ENCODE measurements around the gene SARNP. TPM values are rescaled to one million over a fixed set of nuclear protein-coding genes. Genes with fewer than 3 reads are reported as not detected.

Gene SARNP
- total and polyA plus RNA-seq, 9 of the 15 experiments (the other 6 are each of a cell fraction or from before 2014, with no cell fraction given): 70.1 to 400 (median 198) TPM

DNA sequence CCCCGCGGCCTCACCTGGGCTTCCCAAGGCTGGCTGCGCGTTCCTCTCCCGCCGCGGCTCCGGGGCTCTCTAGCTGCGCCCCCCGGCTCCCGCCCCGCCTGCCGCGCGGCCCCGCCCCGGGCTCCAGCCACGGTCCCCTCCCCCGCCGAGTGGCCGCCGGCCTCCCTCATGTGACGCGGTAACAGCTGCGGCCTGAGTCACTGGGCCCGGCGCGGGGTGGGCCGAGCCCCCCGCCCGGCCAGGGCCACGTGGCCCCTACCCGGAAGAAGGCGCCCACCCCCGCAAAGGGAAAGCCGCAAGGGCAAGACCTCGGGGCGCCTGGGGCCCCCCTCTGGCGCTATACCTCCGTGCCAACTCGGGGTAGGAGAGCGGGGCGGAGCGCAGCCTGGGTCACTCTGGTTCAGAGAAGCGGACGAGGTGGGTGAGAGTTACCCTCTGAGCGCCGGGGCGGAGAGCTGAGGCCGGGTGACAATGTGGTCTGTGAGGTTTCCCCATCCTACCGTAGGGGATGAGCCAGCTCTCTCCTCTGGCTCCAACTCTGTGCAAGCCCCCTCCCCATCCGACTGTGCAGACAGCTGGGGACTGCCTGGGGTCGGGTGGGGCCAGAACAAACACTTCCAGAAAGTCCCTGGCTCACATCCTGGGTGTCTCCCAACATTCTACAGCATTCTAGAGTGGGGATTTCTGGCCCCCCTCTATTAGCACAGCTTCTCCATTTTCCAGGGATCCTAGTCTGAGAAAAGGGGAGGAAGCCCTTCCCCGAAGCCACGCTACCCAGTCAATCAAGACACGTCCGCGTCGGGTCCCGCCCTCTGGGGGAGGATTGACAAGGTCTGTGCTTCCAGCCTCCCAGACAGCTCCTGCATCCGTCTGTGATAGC, 88.3 kb downstream of the SARNP start, which contains the start of gene CD63 (continued):
- TF ChIP-seq TFAM (CRISPR knock-in tag; conservative IDR thresholded peaks at IDR 0.05): no peak
- no peak; the same call in 1 of the 2 replicates for TF ChIP-seq PHF21A (IDR thresholded peaks at IDR 0.05; ENCODE audit: borderline replicate concordance, low read depth)
- TF ChIP-seq ZNF778 (CRISPR knock-in tag; IDR thresholded peaks at IDR 0.05): no peak
- no peak for TF ChIP-seq ARID3B (CRISPR knock-in tag; IDR thresholded peaks at IDR 0.05; ENCODE audit: borderline replicate concordance)
- TF ChIP-seq MBD1 (CRISPR knock-in tag; IDR thresholded peaks at IDR 0.05): no peak
- TF ChIP-seq MITF (IDR thresholded peaks at IDR 0.05): peak; percentile 89
- TF ChIP-seq ELF1 (tag; IDR thresholded peaks at IDR 0.05): peak; percentile 90
- TF ChIP-seq ZNF592 (IDR thresholded peaks at IDR 0.05): peak; percentile 79
- no peak for TF ChIP-seq ZC3H4 (CRISPR knock-in tag; IDR thresholded peaks at IDR 0.05; ENCODE audit: borderline replicate concordance)
- TF ChIP-seq XRCC4 (IDR thresholded peaks at IDR 0.05; ENCODE audit: extremely low read depth, insufficient read depth, insufficient read length): no peak
- 0 out of 2 replicates have a peak, but pooled peaks have one; percentile 17 for TF ChIP-seq SMARCA4 (IDR thresholded peaks at IDR 0.05)
- TF ChIP-seq KAT2B (IDR thresholded peaks at IDR 0.05; ENCODE audit: low read depth, low read length): no peak
- no peak for TF ChIP-seq CBX2 (IDR thresholded peaks at IDR 0.05; ENCODE audit: insufficient read depth, low read length, poor library complexity, severe bottlenecking)
- TF ChIP-seq ATF1 (CRISPR knock-in tag; IDR thresholded peaks at IDR 0.05): 0 out of 2 replicates have a peak, but pooled peaks have one; percentile 27
- TF ChIP-seq ATF1 (tag; IDR thresholded peaks at IDR 0.05): peak; percentile 90
- no peak for TF ChIP-seq SAFB2 (IDR thresholded peaks at IDR 0.05; ENCODE audit: borderline replicate concordance, low read depth, low read length, severe bottlenecking)
- no peak for TF ChIP-seq ZNF644 (tag; IDR thresholded peaks at IDR 0.05; ENCODE audit: low read depth)

Data from K562 (cell line).